Activated CD8-positive, alpha-beta memory T cell treated with anti-CD3 and anti-CD28 coated beads, Interleukin-2, amount 50 U/mL, for 1 hour (primary cell): Measurements from ENCODE around the gene WSCD2.

Source experiments
- DNase-seq: peaks from one replicate; pipeline ENCODE4 v3.0.0-alpha.2; 2020; ENCODE audit errors: extremely low read depth

Gene WSCD2

DNA sequence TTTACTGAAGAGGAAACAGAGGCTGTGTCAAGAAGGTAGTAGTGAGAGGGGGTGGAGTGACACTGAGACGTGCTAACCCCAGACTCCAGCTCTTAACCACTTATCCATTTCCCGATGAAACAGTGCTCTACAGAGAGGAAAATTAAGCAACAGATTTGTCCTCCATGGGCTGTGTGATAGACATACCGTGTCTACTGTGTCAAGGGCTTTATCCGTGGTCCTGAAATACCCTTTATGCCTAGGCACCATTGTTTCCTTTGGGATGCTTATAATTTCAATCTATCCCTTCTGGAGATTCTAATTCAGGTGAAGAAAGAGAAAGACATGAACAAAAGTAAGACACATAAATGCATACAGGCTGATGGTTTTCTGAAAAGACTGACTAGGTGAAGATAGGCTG is 138.4 kb downstream of the WSCD2 start:
- no peak for DNase-seq

DNA sequence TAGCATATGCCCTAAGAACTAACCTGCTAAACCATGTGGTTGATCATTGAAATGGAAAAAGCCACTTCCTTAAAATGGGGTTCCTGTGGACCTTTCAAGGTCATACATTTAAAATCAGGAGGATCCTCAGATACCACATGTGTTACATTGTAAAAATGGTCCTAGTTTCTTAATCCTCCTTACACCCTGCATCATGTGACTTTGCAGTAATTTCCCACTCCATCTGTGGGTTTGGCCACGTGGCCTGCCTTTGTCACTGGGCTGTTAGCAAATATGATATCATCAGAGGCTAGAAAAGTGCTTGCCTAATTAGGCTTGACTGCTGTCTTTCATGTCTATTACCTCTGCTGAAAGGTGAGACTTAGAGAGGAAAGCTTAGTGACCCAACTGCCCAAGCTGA is 139.3 kb downstream of the WSCD2 start:
- no peak for DNase-seq

DNA sequence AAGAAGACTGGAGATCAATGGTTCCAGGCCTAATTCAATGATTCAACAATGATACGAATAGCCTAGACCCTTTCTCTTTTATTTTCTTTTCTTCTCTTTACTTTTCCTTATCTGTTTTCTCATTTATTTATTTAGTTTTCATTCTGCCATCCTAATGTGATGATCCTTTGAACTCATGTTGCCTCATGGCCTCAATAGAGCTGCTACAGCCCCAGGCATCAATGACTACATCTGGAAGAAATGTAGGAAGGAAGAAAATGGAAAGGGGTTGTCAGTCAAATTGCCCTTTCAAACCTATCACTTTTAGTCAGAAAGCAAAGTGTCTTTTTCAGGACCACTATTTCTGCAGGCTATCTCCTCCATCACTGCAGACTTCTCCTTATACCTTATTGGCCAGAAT is 140.1 kb downstream of the WSCD2 start:
- no peak for DNase-seq

DNA sequence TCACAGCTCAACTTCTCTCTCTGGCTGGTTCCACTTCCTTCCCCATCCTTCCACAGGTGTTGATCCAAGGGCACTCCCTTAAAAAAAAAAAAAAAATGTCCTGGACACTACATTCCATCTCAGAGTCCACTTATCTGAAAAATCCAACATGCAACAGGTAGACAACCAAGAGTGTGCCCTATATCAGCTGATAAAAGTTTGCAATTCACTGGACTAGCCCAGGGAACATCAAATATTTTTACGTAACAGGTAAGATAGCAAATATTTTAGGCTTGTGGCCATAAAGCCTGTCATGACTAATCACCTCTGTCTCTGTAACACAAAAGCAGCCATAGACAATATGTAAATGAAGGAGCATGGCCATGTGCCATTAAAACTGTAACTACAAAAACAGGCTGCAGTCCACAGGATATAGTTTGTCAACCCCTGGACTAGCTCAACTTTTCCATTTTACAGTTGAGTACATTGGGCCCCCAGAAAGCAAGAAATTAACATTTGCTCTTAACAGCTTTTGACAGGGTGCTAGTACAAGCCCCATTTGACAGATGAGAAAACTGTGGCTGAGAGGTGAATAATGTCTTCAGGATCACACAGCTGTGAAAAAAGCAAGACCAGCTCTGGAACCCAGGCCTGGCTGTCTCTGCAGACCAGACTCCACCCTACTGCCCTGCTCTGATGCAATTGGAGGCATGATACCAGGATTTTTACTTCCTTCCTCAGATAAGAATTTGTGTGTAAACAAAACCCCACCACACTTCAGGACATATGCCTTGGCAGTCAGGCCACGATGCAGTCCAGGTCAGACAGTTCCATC is 141.2 kb downstream of the WSCD2 start:
- no peak for DNase-seq

DNA sequence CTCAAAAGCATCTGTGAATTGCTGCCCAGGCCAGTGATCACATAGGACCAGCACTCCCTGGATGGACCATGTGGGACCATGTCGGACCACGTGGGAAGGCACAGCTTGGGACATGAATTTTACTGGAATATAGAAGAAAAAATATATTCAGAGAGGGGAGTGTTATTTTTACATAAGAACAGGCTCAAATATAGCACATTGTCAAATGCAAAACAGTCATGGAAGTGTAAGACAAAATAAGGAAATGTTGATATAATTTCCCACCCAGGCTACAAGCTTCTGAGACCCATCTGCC is 141.7 kb downstream of the WSCD2 start:
- no peak for DNase-seq

DNA sequence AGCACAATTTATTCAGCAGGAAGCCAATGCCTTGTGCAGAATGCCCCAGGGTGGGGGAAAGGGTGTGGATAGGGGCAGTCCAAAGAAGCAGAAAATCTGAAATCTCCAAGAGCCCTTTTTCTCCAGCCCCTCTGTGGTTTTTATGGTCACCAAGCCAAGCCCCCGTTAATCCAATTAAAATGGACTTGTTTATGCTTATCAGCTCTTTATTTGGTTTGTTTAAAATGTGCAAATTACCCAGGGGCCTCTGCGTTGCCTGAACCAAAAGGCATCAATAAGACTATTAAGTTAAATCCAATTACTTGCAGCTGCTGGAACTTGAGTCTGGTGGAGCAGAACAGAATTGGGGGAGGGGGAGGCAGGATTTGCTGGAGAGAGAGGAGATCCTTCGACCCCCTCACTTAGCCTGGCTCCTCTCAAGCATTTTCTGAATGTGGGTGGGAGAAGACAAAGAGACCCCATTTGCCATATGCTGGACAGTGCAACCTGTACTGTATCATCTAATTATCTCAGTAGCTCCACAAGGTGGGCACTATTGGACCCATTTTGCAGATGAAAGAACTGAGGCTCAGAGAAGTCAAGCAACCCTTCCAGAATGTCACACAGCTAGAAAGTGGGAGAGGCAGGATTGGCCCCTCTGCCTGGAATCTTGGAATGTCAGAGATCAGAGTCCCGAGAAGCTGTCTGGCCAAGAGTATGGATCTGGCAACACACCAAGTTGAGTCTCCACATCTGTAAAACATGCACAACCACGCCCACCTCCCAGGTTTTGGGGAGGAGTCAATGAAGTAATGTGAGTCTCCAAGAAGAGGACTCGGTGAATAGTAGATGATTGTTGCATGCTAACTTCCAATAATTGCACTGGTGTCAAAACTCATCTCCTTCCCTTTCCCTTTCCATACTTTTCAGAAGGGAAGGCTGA is 143.1 kb downstream of the WSCD2 start:
- no peak for DNase-seq

DNA sequence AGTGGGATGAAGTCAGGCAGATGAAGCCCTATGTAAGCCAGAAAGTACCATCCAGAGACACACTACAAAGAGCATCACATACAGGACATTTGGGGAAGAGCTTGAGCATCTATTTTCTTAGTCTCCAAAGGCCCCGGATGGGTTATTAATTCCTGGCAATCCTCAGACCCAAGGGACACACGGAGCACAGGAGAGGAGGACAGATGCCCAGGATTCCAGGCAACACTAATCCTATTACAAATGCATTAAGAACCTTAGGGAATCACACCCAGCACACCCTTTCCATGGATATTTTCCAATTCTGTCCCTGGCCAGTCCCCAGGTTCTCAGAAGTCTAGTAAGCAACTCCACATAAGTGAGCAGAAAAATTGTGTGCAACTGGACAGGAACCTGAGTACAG is 144.1 kb downstream of the WSCD2 start:
- no peak for DNase-seq

DNA sequence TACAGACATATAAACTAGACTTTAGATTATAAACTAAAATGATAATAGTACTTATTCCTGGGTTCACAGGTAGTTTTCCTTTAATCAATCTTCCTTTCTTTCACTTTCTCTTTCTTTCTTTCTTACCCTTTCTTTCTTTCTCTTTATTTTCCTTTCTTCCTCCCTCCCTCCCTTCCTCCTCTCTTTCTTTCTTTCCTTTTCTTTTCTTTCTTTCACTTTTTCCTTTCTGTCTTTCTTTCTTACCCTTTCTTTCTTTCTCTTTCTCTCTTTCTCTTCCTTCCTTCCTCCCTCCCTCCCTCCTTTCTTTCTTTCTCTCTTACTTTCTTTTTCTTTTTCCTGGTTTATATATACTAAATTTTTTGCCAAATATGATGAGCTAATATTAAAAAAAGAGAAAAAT is 148.5 kb downstream of the WSCD2 start:
- no peak for DNase-seq

DNA sequence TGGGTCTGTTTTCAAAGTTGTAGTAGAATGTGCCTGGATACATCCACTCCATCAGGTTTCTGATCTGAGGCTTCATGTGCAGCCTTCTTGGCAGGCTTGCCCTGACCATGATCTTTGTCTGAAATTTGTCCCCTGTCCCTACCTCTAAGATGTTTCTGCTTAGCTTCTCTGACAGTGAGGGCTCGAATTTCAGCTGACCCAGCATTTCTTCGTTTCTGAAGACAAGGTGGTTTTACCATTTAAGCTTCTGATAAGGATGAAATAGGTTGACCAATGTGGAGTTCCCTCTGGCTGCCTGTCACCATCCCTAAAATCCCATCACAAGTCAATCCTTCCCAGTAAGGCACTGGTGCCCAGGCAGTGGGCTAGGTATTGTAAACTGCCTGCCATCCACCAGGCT is 153.1 kb downstream of the WSCD2 start:
- DNase-seq, result no peak

DNA sequence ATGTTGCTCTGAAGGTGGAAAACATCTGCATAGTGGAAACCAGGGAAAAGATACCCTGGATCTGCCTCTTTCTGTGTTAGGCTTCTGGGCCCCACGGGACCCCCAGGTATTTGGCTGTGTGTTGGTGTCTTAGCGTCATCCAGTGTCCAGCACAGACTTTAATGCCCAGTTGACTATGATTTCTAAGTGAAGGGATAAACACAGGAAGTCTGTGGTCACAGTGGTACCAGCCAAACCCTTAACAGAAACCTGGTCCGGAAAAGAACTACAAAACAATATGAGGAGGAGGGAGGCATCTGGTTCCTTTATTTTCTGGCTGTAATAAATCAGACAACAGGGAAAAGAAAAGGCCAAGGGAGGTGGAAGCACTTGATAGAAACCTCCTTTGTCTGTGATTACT is 153.6 kb downstream of the WSCD2 start:
- DNase-seq, result no peak

DNA sequence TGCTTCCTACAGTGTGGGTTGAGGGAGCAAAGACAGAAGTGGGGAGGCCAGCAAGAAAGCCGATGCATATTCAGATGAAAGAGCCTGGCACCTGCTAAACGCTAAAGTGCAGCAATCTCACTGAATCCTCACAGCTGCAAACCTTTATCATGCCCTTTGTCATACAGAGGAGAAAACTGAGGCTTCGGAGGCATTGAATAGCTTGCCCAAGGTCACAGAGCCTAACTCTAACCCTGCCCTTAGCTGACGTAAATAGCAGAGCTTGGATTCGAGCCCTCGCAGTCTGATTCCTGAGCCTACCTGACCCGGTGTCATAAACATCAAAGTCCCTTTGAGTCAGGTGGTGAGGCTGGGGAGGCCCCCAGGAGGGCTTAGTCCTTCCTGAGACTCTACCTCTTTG is 155.1 kb downstream of the WSCD2 start:
- no peak for DNase-seq

DNA sequence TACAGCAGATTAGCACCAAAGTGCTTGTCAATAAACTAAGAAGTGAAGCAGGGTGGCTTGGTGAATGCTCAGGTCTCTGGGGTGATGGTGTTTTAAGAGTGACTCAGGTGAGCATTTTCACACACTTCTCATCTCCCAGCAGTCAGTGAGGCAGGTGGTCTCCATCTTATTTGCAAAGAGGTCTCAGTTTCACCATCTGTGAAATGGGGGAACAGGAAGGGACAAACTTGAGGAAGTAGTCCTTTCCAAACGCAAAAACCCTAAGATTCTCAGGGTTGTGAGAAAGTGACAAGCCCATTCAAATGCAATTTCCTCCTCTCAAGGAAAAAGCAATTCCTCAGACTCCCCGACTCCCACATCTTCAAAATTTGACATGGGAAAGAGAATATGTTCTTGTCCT is 155.9 kb downstream of the WSCD2 start:
- DNase-seq, result no peak

DNA sequence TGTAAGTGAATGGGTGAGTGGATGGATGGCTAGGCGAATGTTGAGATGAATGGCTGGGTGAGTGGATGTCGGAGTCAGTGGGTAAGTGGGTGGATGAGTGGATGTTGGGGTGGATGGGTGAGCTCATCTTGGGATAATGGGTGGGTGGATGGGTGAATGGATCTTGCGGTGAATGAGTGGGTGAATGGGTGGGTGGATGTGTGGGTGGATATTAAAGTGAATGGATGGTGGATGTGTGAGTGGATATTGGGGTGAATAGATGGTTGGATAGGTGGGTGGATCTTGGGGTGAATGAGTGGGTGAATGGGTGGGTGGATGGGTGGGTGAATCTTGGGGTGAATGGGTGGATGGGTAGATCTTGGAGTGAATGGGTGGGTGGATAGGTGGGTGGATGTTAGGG is 158.1 kb downstream of the WSCD2 start:
- no peak for DNase-seq

DNA sequence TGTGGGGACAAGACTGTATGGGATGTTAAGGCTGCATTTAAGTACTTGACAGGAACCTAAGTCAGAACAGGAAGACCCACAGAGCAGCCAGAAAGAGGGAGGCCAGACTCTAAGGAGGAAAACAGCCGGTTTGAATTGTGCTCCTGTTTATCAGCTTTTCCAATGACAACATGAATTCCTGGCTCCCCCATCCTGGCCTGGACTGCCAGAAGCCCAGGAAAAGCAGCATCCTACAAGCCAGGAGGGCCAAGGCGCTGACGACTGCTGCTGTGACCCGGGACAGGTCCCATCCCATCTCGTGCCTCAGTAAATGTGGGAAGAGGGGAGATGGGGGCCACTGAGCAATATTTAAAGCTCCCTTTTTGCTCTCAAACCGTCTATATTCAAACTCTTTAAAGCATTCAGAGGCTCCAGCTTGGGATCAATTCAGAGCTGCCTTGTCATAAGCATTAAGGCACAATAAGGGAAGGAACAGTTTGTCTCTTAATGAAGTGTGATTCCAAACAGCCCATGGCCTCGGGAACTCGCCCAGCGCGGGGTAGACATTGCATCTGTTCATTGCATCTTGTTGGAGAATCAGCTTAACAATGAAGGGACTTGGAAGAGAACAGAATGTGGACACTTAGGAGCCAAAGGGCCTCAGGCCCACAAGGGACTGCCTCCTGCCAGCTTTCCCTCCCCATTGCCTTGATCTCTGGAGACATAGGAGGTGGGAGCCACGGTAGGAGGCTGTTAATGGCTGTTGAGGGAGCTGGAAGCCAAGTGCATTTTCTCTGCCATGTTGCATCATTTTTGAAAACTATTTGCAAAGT is 160.5 kb downstream of the WSCD2 start:
- DNase-seq, result no peak

DNA sequence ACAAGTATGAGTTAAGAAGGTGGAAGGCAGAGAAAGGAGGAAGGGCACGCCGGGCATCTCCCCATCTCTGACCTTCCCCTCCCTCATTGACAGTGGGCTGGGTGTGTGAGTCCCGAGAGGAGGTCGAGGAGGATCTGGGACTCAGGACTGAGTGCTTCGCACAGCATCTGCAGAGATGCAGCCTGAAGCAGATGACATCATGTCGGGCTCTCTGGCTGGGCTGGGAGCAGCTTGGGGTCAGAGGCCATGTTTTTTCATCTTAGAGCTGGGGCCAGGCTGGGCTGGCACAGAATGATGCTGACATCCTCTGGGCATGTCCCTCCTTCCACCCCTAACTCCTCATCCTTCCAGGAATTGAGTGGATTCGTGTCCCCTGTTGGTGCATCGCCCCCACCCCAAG is 166.6 kb downstream of the WSCD2 start:
- DNase-seq, result no peak

DNA sequence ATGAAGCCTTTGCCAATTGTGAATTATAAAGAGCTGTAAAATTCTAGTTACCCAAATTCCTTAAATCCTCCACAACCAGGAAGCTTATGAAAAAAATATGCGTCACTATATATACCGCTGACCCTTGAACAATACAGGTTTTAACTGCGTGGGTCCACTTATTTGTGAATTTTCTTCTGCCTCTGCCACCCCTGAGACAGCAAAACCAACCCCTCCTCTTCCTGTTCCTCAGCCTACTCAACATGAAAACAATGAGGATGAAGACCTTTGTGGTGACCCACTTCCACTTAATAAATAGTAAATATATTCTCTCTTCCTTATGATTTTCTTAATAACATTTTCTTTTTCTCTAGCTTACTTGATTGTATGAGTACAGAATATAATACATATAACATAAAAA is 167.9 kb downstream of the WSCD2 start:
- DNase-seq, result no peak

DNA sequence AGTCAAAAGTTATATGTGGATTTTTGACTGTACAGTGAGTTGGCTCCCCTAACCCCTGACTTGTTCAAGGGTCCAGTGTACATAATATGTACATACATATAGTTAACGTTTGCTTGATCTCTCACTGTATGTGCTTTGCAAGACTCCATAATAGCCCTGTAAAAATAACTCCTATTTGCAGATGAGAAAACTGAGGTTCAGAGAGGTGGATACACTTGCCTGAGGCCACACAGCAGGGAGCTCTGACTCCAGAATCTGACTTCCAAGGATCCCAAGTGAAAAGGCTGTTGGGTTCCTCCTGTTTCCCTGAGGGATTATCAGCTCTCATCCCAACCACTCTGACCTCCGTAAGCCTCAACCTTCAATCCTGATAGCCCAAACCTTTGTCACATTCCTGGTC is 168.3 kb downstream of the WSCD2 start:
- no peak for DNase-seq

DNA sequence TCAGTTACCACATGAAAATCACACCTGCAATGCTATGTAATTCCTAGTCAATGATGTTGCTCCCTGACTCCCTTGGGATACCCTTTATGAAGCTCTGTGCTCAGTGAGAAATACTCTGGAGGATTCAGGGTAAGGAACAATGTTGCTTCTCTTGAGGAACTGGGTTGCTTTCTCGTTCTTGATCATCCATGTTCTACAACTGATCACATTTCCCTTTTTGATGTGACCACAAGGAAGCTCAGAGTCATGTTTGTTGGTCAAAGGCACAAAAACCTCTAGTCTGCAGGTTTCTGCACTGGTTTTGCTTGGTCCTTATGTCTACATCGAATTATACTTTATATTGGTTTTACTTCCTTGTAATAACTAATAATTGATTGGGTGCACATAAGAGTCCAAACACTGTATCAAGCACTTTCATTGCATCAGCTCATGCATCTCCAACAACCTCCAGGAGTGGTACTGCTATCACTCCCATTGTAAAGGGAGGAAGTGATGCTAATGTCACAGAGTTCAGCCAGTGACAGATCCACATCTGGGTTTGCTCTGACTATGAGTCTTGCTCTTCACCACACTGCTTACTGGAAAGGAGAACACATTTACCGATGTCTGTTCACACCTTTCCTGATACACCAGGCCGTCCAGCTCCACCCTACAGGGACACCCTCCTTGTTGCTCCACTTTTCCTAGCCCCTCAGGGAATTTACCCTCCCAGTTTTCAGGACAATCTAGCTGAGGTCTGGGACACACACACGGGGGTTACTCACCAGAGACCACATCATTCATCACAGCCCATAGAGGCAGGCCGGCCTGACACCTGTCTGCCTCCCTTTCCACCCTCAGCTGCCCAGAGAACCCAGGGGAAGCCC is 169.0 kb downstream of the WSCD2 start:
- no peak for DNase-seq

DNA sequence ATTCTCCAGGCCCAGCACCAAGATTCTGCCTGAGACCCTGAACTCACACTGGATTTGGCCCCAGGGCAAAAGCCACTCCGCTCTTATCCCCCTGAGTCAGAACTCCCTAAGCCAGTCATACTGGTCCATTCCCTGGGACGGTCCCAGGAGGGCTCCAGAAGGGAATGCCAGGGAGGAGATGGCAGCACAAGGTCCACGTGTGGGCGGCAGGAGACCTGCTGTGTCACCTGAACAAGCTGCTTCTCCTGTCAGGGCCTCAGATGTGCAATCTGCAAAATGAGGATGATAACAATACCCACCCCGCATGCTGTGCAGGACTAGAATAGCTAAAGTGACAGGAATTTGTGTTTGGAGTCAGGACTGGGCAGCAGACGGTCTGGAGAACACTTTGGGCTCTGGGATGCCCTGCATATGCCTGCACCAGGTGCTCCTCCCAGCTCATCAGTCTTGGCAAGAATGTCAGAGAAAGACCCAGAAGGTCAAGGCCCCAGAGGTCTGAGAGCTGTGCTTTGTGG is 169.7 kb downstream of the WSCD2 start:
- DNase-seq, result no peak

DNA sequence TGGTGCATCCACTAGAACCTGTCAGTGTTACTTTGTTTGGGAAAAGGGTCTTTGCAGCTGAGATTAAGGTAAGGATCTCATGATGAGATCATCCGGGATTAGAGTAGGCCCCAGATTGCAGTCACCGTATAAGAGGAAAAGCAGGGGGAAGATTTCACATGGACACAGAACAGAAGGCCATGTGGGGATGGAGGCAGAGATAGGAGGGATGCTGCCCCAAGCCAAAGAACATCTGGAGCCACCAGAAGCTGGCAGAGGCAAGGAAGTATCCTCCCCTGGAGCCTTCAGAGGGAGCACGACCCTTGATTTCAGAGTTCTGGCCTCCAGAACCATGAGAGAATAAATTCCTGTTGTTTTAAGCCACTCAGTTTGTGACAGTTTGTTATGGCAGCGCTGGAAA is 170.4 kb downstream of the WSCD2 start:
- no peak for DNase-seq
